ENCODE data around the gene CCNB3. TPM values are rescaled to one million over a fixed set of nuclear protein-coding genes. Genes with fewer than 3 reads are reported as not detected.

The CCNB3 gene
- total and polyA plus RNA-seq, 2 of the 4 experiments (the other 2 are of a cell fraction) = 0.09 to 0.18 TPM

DNA sequence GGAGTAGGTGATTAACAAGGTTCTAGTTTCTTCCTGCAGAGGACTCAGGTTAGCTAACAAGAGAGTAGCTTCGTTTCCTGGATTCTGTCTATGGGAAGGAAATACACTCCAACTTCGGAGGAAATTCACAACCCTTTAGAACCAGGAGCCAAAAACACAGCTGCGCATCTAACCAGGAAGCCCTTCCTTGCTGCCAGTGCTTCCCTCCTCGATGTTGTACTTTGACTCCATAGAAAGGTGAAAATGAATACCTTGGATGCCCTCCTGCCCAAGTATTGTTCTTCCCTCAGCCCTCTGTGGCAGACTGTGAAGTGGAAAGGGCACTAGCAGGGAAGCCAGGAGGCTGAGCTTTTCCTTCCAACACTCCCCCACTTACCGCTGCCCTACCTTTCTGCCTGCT is 38.8 kb upstream of the CCNB3 start:
- TF ChIP-seq, protein P1, sequence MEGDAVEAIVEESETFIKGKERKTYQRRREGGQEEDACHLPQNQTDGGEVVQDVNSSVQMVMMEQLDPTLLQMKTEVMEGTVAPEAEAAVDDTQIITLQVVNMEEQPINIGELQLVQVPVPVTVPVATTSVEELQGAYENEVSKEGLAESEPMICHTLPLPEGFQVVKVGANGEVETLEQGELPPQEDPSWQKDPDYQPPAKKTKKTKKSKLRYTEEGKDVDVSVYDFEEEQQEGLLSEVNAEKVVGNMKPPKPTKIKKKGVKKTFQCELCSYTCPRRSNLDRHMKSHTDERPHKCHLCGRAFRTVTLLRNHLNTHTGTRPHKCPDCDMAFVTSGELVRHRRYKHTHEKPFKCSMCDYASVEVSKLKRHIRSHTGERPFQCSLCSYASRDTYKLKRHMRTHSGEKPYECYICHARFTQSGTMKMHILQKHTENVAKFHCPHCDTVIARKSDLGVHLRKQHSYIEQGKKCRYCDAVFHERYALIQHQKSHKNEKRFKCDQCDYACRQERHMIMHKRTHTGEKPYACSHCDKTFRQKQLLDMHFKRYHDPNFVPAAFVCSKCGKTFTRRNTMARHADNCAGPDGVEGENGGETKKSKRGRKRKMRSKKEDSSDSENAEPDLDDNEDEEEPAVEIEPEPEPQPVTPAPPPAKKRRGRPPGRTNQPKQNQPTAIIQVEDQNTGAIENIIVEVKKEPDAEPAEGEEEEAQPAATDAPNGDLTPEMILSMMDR (conservative IDR thresholded peaks at IDR 0.05; ENCODE audit: low read depth, low read length) = no peak
- TF ChIP-seq BHLHE40 (IDR thresholded peaks at IDR 0.05; ENCODE audit: low read depth, low read length) (no peak), NFE2L2 (IDR thresholded peaks at IDR 0.05; ENCODE audit: low read depth, low read length) (no peak), SMC3 (IDR thresholded peaks at IDR 0.05; ENCODE audit: low read depth, low read length) (no peak)
- Histone ChIP-seq H3K4me1 (ENCODE audit: control insufficient read depth, insufficient read depth, low read length) (no peaks in the 10 kb centered on the region), H3K18ac (ENCODE audit: low read depth, low read length) (no peak overlapping the region), H3K23ac (ENCODE audit: low read depth, low read length) (no peak overlapping the region), H3K9me3 (ENCODE audit: control insufficient read depth, insufficient read depth, low read length) (no peaks in the 10 kb centered on the region), H3K79me1 (ENCODE audit: low read depth in 1 of 2, low read length in 2 of 2) (no peaks in the 10 kb centered on the region), H3K4ac (ENCODE audit: low read depth, low read length) (no peak overlapping the region), H2BK20ac (ENCODE audit: low read depth, low read length) (no peak overlapping the region), H3K4me2 (ENCODE audit: low read depth, low read length) (no peak overlapping the region), H4K5ac (ENCODE audit: low read depth, low read length) (no peak overlapping the region), H2AK9ac (replicated peaks; ENCODE audit: low read depth, low read length, poor library complexity) (no peak overlapping the region), H2BK5ac (ENCODE audit: low read depth, low read length, poor library complexity, severe bottlenecking) (no peak overlapping the region), H2AFZ (replicated peaks; ENCODE audit: low read length, poor library complexity) (no peak overlapping the region), H2BK120ac (ENCODE audit: low read depth, low read length) (no peak overlapping the region), H4K91ac (ENCODE audit: insufficient read depth, low read depth, low read length) (no peak overlapping the region), H3K56ac (ENCODE audit: extremely low read depth, insufficient read depth, low read length) (no peak overlapping the region), H2AK5ac (ENCODE audit: low read depth, low read length) (no peak overlapping the region), H3K27ac (ENCODE audit: insufficient read depth, low read length) (no peak overlapping the region), H3K14ac (replicated peaks; ENCODE audit: low read depth, low read length) (no peak overlapping the region), H3K9ac (ENCODE audit: low read depth, low read length) (no peak overlapping the region), H3K9me1 (ENCODE audit: insufficient read depth, low read length) (no peaks in the 10 kb centered on the region), H3K36me3 (ENCODE audit: control insufficient read depth, insufficient read depth, low read length) (no peaks in the 10 kb centered on the region), H2BK15ac (ENCODE audit: low read depth, low read length) (no peak overlapping the region), H4K8ac (ENCODE audit: low read depth in 2 of 2, low read length in 2 of 2) (no peak overlapping the region), H3K4me3 (ENCODE audit: insufficient read depth, low read depth, low read length) (no peak overlapping the region), H4K20me1 (ENCODE audit: insufficient read depth, low read length) (no peaks in the 10 kb centered on the region), H3K27me3 (ENCODE audit: control insufficient read depth, insufficient read depth, low read length) (peaks cover 5% of the 10 kb centered on the region; the same call in 1 of the 2 replicates)
- intact Hi-C loops (cut with micrococcal nuclease) (no loop called here), in situ Hi-C loops (cut with MboI; ENCODE audit: low sequenced_read_pairs) (no loop called here), dilution Hi-C loops (cut with HindIII; ENCODE audit: low sequenced_read_pairs, unreplicated experiment) (no loop called here)
- CTCF ChIA-PET = no interaction called here
- DNase-seq (no peak), ATAC-seq (ENCODE audit: low read depth) (no peak)
- no TSS peak for BruUV-seq (replicated peaks)
- POLR2A ChIA-PET (ENCODE audit: unreplicated experiment) = no interaction called here
- no CpG with 5 or more reads among the region's 5 CpGs for WGBS, 2 experiments (ENCODE audit: extremely low coverage in 2 of 2, insufficient read length in 1 of 2)
